Spleen (tissue), 7 donors: ENCODE results near the gene TECPR1.

Source experiments
- POLR2A ChIP-seq, 3 donors: fragments of 450-650 bp; IDR thresholded peaks; one replicate each; pipeline ENCODE4 v1.5.1; 2017; ENCODE audit warnings: antibody characterized with exemption in 3 of 3, mild to moderate bottlenecking in 1 of 3
- TF ChIP-seq, protein P1 (sequence below), 11 experiments: fragments of 200-600 bp in 7 of 11; fragments of 450-650 bp in 4 of 11; sonication (generic) in 4 of 11; IDR thresholded peaks in 8 of 11; conservative IDR thresholded peaks in 3 of 11; 1 replicate in 7 of 11; 2 replicates in 4 of 11; pipeline versions ENCODE4 v1.4.0 to v1.8.0; 2016 to 2021; ENCODE audit warnings: antibody characterized with exemption in 11 of 11, inconsistent platforms in 4 of 11, mild to moderate bottlenecking in 1 of 11
- donor health status: DM: no; HTN: no; CAD: no; lungs with moderate emphysema.
- donor health status: DM: no; HTN: no; CAD: no.
- donor health status: DM: no; HTN: no; CAD: no.

DNA sequence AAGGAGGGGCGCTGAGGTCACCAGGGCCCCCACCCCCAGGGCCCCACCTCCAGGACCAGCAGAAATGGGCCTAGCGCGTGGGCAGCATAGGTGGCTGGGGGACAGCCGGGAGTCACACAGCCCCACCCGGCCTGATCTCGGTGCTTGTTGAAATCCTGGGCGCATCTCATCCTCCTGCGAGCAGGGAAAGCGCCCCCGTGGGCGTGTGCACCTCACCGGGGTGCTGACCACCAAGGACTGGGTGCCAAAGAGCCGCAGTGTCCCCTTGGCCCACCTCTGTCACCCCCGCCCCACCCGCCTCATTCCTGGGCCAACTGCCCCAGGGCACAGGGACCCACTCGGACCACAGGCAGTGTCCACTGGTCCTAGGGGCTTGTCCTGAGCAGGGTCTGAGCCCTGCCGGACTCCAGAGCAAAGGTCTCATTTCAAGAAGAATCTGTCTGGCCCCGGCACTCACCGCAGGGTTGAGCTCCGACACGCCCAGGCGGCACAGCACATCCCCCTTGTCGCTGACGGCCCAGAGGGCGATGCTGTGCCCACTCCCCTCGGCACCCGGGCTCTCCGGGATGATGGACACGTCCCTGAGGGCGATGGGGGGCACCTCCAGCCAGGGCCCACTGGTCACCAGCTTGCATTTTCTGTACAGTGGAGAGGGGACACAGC, 29.4 kb downstream of the TECPR1 start:
- no peak for TF ChIP-seq POLR2A (IDR thresholded peaks at IDR 0.05)
- TF ChIP-seq, protein P1, sequence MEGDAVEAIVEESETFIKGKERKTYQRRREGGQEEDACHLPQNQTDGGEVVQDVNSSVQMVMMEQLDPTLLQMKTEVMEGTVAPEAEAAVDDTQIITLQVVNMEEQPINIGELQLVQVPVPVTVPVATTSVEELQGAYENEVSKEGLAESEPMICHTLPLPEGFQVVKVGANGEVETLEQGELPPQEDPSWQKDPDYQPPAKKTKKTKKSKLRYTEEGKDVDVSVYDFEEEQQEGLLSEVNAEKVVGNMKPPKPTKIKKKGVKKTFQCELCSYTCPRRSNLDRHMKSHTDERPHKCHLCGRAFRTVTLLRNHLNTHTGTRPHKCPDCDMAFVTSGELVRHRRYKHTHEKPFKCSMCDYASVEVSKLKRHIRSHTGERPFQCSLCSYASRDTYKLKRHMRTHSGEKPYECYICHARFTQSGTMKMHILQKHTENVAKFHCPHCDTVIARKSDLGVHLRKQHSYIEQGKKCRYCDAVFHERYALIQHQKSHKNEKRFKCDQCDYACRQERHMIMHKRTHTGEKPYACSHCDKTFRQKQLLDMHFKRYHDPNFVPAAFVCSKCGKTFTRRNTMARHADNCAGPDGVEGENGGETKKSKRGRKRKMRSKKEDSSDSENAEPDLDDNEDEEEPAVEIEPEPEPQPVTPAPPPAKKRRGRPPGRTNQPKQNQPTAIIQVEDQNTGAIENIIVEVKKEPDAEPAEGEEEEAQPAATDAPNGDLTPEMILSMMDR (IDR thresholded peaks at IDR 0.05 in 8 of 11, conservative IDR thresholded peaks at IDR 0.05 in 3 of 11): no peak
